IMR-90 (cell line): ENCODE measurements around the gene ANKRD65. TPM values are rescaled to one million over a fixed set of nuclear protein-coding genes. Genes with fewer than 3 reads are reported as not detected.
"Not testable (repeated sequence)": the region's sequence is repeated elsewhere in the genome, so short reads cannot be mapped to it uniquely, and the experiment has no call there.

Experiments used
- ATAC-seq: fragments of 200-7000 bp; cut with Tn5 transposase; 2 replicates; pipeline ENCODE4 v1.9.1; 2020; ENCODE audit warnings: low read depth, mild to moderate bottlenecking, moderate library complexity
- BruUV-seq: library from RNA; stranded (reverse); fragments of 400-500 nt; replicated peaks from 2 replicates; lab custom pipeline; 2021; lab: Mats Ljungman, UMichigan
- CTCF ChIA-PET: fragments of 300-600 bp; formaldehyde crosslinking; extraction: SDS; loops from one replicate; lab custom pipeline; 2021; ENCODE audit warnings: antibody characterized with exemption; lab: Yijun Ruan, JAX
- POLR2A ChIA-PET: fragments of 300-600 bp; sonication (Branson Sonifier 250); formaldehyde crosslinking; loops from one replicate; lab custom pipeline; 2022; ENCODE audit warnings: antibody characterized with exemption; ENCODE audit not compliant: unreplicated experiment; lab: Charles Lee
- DNase-seq: peaks from one replicate; pipeline ENCODE4 v3.0.0; 2013
- H2AFZ ChIP-seq: replicated peaks from 2 replicates; pipeline ENCODE3; 2013; ENCODE audit warnings: low read length, mild to moderate bottlenecking; ENCODE audit not compliant: poor library complexity
- H2AK5ac ChIP-seq: 2 replicates; pipeline ENCODE4 v1.6.1; 2013; ENCODE audit warnings: low read depth, low read length, inconsistent platforms
- H2AK9ac ChIP-seq: replicated peaks from 2 replicates; pipeline ENCODE3; 2013; ENCODE audit warnings: mild to moderate bottlenecking, low read depth, low read length, moderate library complexity; ENCODE audit not compliant: poor library complexity
- H2BK120ac ChIP-seq: 2 replicates; pipeline ENCODE4 v1.6.1; 2013; ENCODE audit warnings: low read depth, low read length, inconsistent platforms
- H2BK15ac ChIP-seq: 3 replicates; pipeline ENCODE4 v1.6.1; 2013; ENCODE audit warnings: low read depth, low read length, inconsistent platforms
- H2BK20ac ChIP-seq: 2 replicates; pipeline ENCODE4 v1.6.1; 2013; ENCODE audit warnings: low read depth, mild to moderate bottlenecking, inconsistent platforms, low read length, moderate library complexity
- H2BK5ac ChIP-seq: 2 replicates; pipeline ENCODE4 v1.6.1; 2013; ENCODE audit warnings: mild to moderate bottlenecking, low read depth, low read length, inconsistent platforms; ENCODE audit not compliant: poor library complexity, severe bottlenecking
- H3K14ac ChIP-seq: replicated peaks from 2 replicates; pipeline ENCODE4 v1.6.1; 2013; ENCODE audit warnings: low read depth, low read length, inconsistent platforms
- H3K18ac ChIP-seq: 2 replicates; pipeline ENCODE4 v1.6.1; 2013; ENCODE audit warnings: low read depth, low read length, control low read depth
- H3K23ac ChIP-seq: 2 replicates; pipeline ENCODE4 v1.6.1; 2013; ENCODE audit warnings: low read depth, low read length, inconsistent platforms
- H3K27ac ChIP-seq: 2 replicates; pipeline ENCODE4 v1.5.1; 2013; ENCODE audit warnings: mild to moderate bottlenecking, control low read depth, low read length; ENCODE audit not compliant: insufficient read depth
- H3K27me3 ChIP-seq: 2 replicates; pipeline ENCODE4 v1.6.1; 2013; ENCODE audit warnings: low read length; ENCODE audit not compliant: control insufficient read depth, insufficient read depth
- H3K36me3 ChIP-seq: 2 replicates; pipeline ENCODE4 v1.6.1; 2013; ENCODE audit warnings: low read length, mixed read lengths; ENCODE audit not compliant: control insufficient read depth, insufficient read depth
- H3K4ac ChIP-seq: 2 replicates; pipeline ENCODE4 v1.6.1; 2013; ENCODE audit warnings: low read depth, low read length, inconsistent platforms
- H3K4me1 ChIP-seq: 2 replicates; pipeline ENCODE4 v1.6.1; 2013; ENCODE audit warnings: low read length, mixed read lengths; ENCODE audit not compliant: control insufficient read depth, insufficient read depth
- H3K4me2 ChIP-seq: 2 replicates; pipeline ENCODE4 v1.6.1; 2013; ENCODE audit warnings: low read depth, mild to moderate bottlenecking, control low read depth, low read length, moderate library complexity
- H3K4me3 ChIP-seq: 2 replicates; pipeline ENCODE4 v1.5.1; 2013; ENCODE audit warnings: low read depth, mild to moderate bottlenecking, control low read depth, low read length, moderate library complexity; ENCODE audit not compliant: insufficient read depth
- H3K56ac ChIP-seq: 2 replicates; pipeline ENCODE4 v1.6.1; 2013; ENCODE audit warnings: low read length, inconsistent platforms; ENCODE audit not compliant: insufficient read depth; ENCODE audit errors: extremely low read depth
- H3K79me1 ChIP-seq, 2 experiments: 2 replicates each; pipeline ENCODE4 v1.6.1; 2013; ENCODE audit warnings: low read length in 2 of 2, inconsistent platforms in 1 of 2, low read depth in 1 of 2
- H3K9ac ChIP-seq: 2 replicates; pipeline ENCODE4 v1.6.1; 2013; ENCODE audit warnings: low read depth, low read length, control low read depth
- H3K9me1 ChIP-seq: 2 replicates; pipeline ENCODE4 v1.6.1; 2013; ENCODE audit warnings: low read length, inconsistent platforms; ENCODE audit not compliant: insufficient read depth
- H3K9me3 ChIP-seq: 2 replicates; pipeline ENCODE4 v1.6.1; 2013; ENCODE audit warnings: low read length; ENCODE audit not compliant: control insufficient read depth, insufficient read depth
- H4K20me1 ChIP-seq: 2 replicates; pipeline ENCODE4 v1.6.1; 2013; ENCODE audit warnings: low read length, inconsistent platforms; ENCODE audit not compliant: insufficient read depth
- H4K5ac ChIP-seq: 2 replicates; pipeline ENCODE4 v1.6.1; 2013; ENCODE audit warnings: mild to moderate bottlenecking, low read depth, low read length, control low read depth
- H4K8ac ChIP-seq, 2 experiments: 2 replicates each; pipeline ENCODE4 v1.6.1; 2013; ENCODE audit warnings: low read depth in 2 of 2, low read length in 2 of 2, control low read depth in 1 of 2, inconsistent platforms in 1 of 2
- H4K91ac ChIP-seq: 2 replicates; pipeline ENCODE4 v1.6.1; 2013; ENCODE audit warnings: low read depth, low read length, inconsistent platforms; ENCODE audit not compliant: insufficient read depth
- WGBS, 2 experiments: methylation state at CpG; one replicate each; pipeline versions ENCODE4 v1.1.5 to v1.1.7; 2013; ENCODE audit warnings: missing lambda C conversion rate in 2 of 2; ENCODE audit not compliant: insufficient read length in 1 of 2; ENCODE audit errors: extremely low coverage in 2 of 2; 5-methylcytosine and 5-hydroxymethylcytosine counted together
- dilution Hi-C: fragments of 300-500 bp; cut with HindIII; formaldehyde crosslinking; loops from one replicate; pipeline ENCODE4 v1.14.3; 2018; ENCODE audit warnings: low sequenced_read_pairs; ENCODE audit not compliant: unreplicated experiment
- in situ Hi-C: fragments of 300-500 bp; cut with MboI; formaldehyde crosslinking; loops from 3 replicates; pipeline ENCODE4 v1.14.3; 2019; ENCODE audit warnings: low sequenced_read_pairs, inconsistent platforms, mixed read lengths
- intact Hi-C: fragments of 100-400 bp; cut with micrococcal nuclease; formaldehyde crosslinking; loops from 2 replicates; pipeline ENCODE4 v1.10.0; 2022
- polyA plus RNA-seq, 3 experiments: library from polyadenylated mRNA; depleted of rRNA; stranded (reverse); fragments of >200 nt; gene quantifications; 2 replicates each; pipeline ENCODE4 v1.2.3, GENCODE V29; 2012; ENCODE audit warnings: low replicate concordance in 1 of 3
- total RNA-seq: library from RNA; depleted of rRNA; stranded (reverse); fragments of >200 nt; gene quantifications from 2 replicates; pipeline ENCODE4 v1.2.3, GENCODE V29; 2012

ANKRD65 gene
- total and polyA plus RNA-seq, 2 of the 4 experiments (the other 2 are of a cell fraction) = 0.09 TPM; not detected in 1

- H3K18ac ChIP-seq, DNase-seq, BruUV-seq, intact Hi-C loops, H2AK9ac ChIP-seq, dilution Hi-C loops, ATAC-seq, H3K27ac ChIP-seq, H4K8ac ChIP-seq, H2BK120ac ChIP-seq, H4K5ac ChIP-seq, CTCF ChIA-PET, H3K4me3 ChIP-seq, H4K91ac ChIP-seq, H2BK20ac ChIP-seq, H4K20me1 ChIP-seq, H3K14ac ChIP-seq, H2BK15ac ChIP-seq, H3K79me1 ChIP-seq, H2AK5ac ChIP-seq, H3K9me1 ChIP-seq, H2BK5ac ChIP-seq, H3K9ac ChIP-seq, H3K56ac ChIP-seq, H3K4me2 ChIP-seq, H3K27me3 ChIP-seq, POLR2A ChIA-PET, H3K9me3 ChIP-seq, H2AFZ ChIP-seq, H3K4me1 ChIP-seq, H3K36me3 ChIP-seq, in situ Hi-C loops, H3K4ac ChIP-seq, H3K23ac ChIP-seq: not testable (repeated sequence)
- no CpG with 5 or more reads among the region's 19 CpGs for WGBS, 2 experiments
Observed at GRCh38 chr1:1446631-1447030, 25.6 kb upstream of the ANKRD65 start.
